H9 (cell line): ENCODE results near the gene WDR48. TPM values are rescaled to one million over a fixed set of nuclear protein-coding genes. Genes with fewer than 3 reads are reported as not detected.

Source experiments
- DNase-seq: peaks from one replicate; pipeline ENCODE4 v3.0.0-alpha.2; 2017
- H2AFZ ChIP-seq: one replicate; pipeline ENCODE4 v1.6.1; 2013; ENCODE audit warnings: mild to moderate bottlenecking, low read length, control low read depth, moderate library complexity
- H2AK5ac ChIP-seq: 2 replicates; pipeline ENCODE4 v1.6.1; 2013; ENCODE audit warnings: low read length, control low read depth, mixed read lengths; ENCODE audit not compliant: insufficient read length
- H2BK120ac ChIP-seq: one replicate; pipeline ENCODE4 v1.6.1; 2013; ENCODE audit warnings: low read depth, mild to moderate bottlenecking, low read length, control low read depth, inconsistent platforms; ENCODE audit not compliant: poor library complexity, severe bottlenecking
- H2BK12ac ChIP-seq: 2 replicates; pipeline ENCODE4 v1.6.1; 2013; ENCODE audit warnings: low read length, control low read depth, mixed read lengths, low read depth; ENCODE audit not compliant: insufficient read length
- H2BK15ac ChIP-seq: 2 replicates; pipeline ENCODE4 v1.6.1; 2013; ENCODE audit warnings: low read depth, low read length, control low read depth
- H2BK20ac ChIP-seq: one replicate; pipeline ENCODE4 v1.6.1; 2013; ENCODE audit warnings: low read depth, mild to moderate bottlenecking, low read length, control low read depth, inconsistent platforms; ENCODE audit not compliant: poor library complexity, severe bottlenecking
- H2BK5ac ChIP-seq: 2 replicates; pipeline ENCODE4 v1.6.1; 2013; ENCODE audit warnings: low read length, control low read depth, mixed read lengths; ENCODE audit not compliant: insufficient read length
- H3K14ac ChIP-seq: 2 replicates; pipeline ENCODE4 v1.6.1; 2013; ENCODE audit warnings: low read length, control low read depth; ENCODE audit not compliant: insufficient read depth
- H3K18ac ChIP-seq: 2 replicates; pipeline ENCODE4 v1.6.1; 2013; ENCODE audit warnings: low read depth, mild to moderate bottlenecking, mixed read lengths, low read length, control low read depth; ENCODE audit not compliant: insufficient read length
- H3K23ac ChIP-seq: 2 replicates; pipeline ENCODE4 v1.6.1; 2013; ENCODE audit warnings: low read length, control low read depth, mixed read lengths, low read depth; ENCODE audit not compliant: insufficient read length
- H3K23me2 ChIP-seq: 2 replicates; pipeline ENCODE4 v1.6.1; 2013; ENCODE audit warnings: low read depth, mild to moderate bottlenecking, mixed read lengths, low read length, control low read depth; ENCODE audit not compliant: insufficient read length, poor library complexity, severe bottlenecking
- H3K27ac ChIP-seq: 2 replicates; pipeline ENCODE4 v1.5.1; 2013; ENCODE audit warnings: low read length, control low read depth, mixed read lengths, low read depth; ENCODE audit not compliant: insufficient read length
- H3K27me3 ChIP-seq: 2 replicates; pipeline ENCODE4 v1.6.1; 2013; ENCODE audit warnings: low read length, control low read depth, inconsistent platforms; ENCODE audit not compliant: insufficient read depth
- H3K4ac ChIP-seq: 2 replicates; pipeline ENCODE4 v1.6.1; 2013; ENCODE audit warnings: low read depth, mild to moderate bottlenecking, control low read depth, inconsistent platforms, low read length, moderate library complexity
- H3K4me1 ChIP-seq: 2 replicates; pipeline ENCODE4 v1.6.1; 2013; ENCODE audit warnings: low read length, control low read depth, inconsistent platforms; ENCODE audit not compliant: insufficient read depth
- H3K4me2 ChIP-seq: 2 replicates; pipeline ENCODE4 v1.6.1; 2013; ENCODE audit warnings: low read length, control low read depth, mixed read lengths; ENCODE audit not compliant: insufficient read length, insufficient read depth
- H3K56ac ChIP-seq: 2 replicates; pipeline ENCODE4 v1.6.1; 2013; ENCODE audit warnings: low read depth, mild to moderate bottlenecking, mixed read lengths, low read length, control low read depth; ENCODE audit not compliant: insufficient read length
- H3K79me1 ChIP-seq: 2 replicates; pipeline ENCODE4 v1.6.1; 2013; ENCODE audit warnings: low read depth, mild to moderate bottlenecking, moderate library complexity, low read length, control low read depth, inconsistent platforms; ENCODE audit not compliant: insufficient read depth, poor library complexity, severe bottlenecking
- H3K79me2 ChIP-seq: 2 replicates; pipeline ENCODE4 v1.6.1; 2013; ENCODE audit warnings: low read length, control low read depth, inconsistent platforms; ENCODE audit not compliant: insufficient read depth
- H3K9ac ChIP-seq: 2 replicates; pipeline ENCODE4 v1.6.1; 2013; ENCODE audit warnings: low read length, control low read depth, mixed read lengths; ENCODE audit not compliant: insufficient read length; ENCODE audit errors: extremely low read depth
- H3K9me3 ChIP-seq: one replicate; pipeline ENCODE4 v1.6.1; 2013; ENCODE audit warnings: low read depth, low read length, inconsistent platforms; ENCODE audit not compliant: control insufficient read depth
- H3T11ph ChIP-seq: one replicate; pipeline ENCODE4 v1.6.1; 2013; ENCODE audit warnings: mild to moderate bottlenecking, low read length, control low read depth, inconsistent platforms
- H4K20me1 ChIP-seq: one replicate; pipeline ENCODE4 v1.6.1; 2013; ENCODE audit not compliant: control insufficient read depth, insufficient read length, insufficient read depth
- H4K5ac ChIP-seq: 2 replicates; pipeline ENCODE4 v1.6.1; 2013; ENCODE audit warnings: low read depth, mild to moderate bottlenecking, mixed read lengths, low read length, control low read depth; ENCODE audit not compliant: insufficient read length
- H4K8ac ChIP-seq: replicated peaks from 2 replicates; pipeline ENCODE4 v1.6.1; 2013; ENCODE audit warnings: low read length, control low read depth, mixed read lengths, low read depth; ENCODE audit not compliant: insufficient read length
- H4K91ac ChIP-seq: 2 replicates; pipeline ENCODE4 v1.6.1; 2013; ENCODE audit warnings: low read depth, mild to moderate bottlenecking, moderate library complexity, mixed read lengths, low read length, control low read depth; ENCODE audit not compliant: insufficient read length
- H3K27ac Mint-ChIP-seq, 3 experiments: 2 replicates in 2 of 3; 3 replicates in 1 of 3; pipeline ENCODE4 v1.8.0; 2020 to 2021; ENCODE audit warnings: mixed read lengths in 3 of 3, mild to moderate bottlenecking in 1 of 3, moderate library complexity in 1 of 3
- H3K27me3 Mint-ChIP-seq: 2 replicates; pipeline ENCODE4 v1.8.0; 2021; ENCODE audit warnings: low read depth, mild to moderate bottlenecking, moderate library complexity, mixed read lengths
- H3K36me3 Mint-ChIP-seq, 3 experiments: 2 replicates in 2 of 3; 3 replicates in 1 of 3; pipeline ENCODE4 v1.8.0; 2020 to 2021; ENCODE audit warnings: low read depth in 3 of 3, mixed read lengths in 3 of 3; ENCODE audit not compliant: insufficient read depth in 1 of 3
- H3K4me1 Mint-ChIP-seq, 2 experiments: 2 replicates each; pipeline ENCODE4 v1.8.0; 2020; ENCODE audit warnings: mixed read lengths in 2 of 2
- H3K4me3 Mint-ChIP-seq, 2 experiments: 2 replicates in 1 of 2; 3 replicates in 1 of 2; pipeline ENCODE4 v1.8.0; 2020 to 2021; ENCODE audit warnings: mild to moderate bottlenecking in 2 of 2, mixed read lengths in 2 of 2, moderate library complexity in 1 of 2
- H3K9me3 Mint-ChIP-seq, 2 experiments: 2 replicates in 1 of 2; 3 replicates in 1 of 2; pipeline ENCODE4 v1.8.0; 2020; ENCODE audit warnings: mild to moderate bottlenecking in 2 of 2, mixed read lengths in 2 of 2, moderate library complexity in 1 of 2
- CTCF ChIP-seq: fragments of 200-600 bp; sonication (generic); conservative IDR thresholded peaks from 3 replicates; pipeline ENCODE4 v1.8.0; 2021; ENCODE audit warnings: antibody characterized with exemption, mild to moderate bottlenecking
- WGBS: extraction: QIAGEN DNeasy Blood & Tissue Kit; methylation state at CpG from one replicate; pipeline ENCODE4 v1.1.7; 2013; ENCODE audit warnings: missing lambda C conversion rate, low lambda C conversion rate, mixed read lengths; ENCODE audit not compliant: insufficient read length; ENCODE audit errors: extremely low coverage; 5-methylcytosine and 5-hydroxymethylcytosine counted together
- total RNA-seq: library from RNA; stranded (reverse); gene quantifications from 2 replicates; pipeline ENCODE4 v1.2.1, GENCODE V29; 2021

The WDR48 gene
- total RNA-seq, 1 experiment from 2014 or later, result 52.7 TPM

GRCh38 chr3:39134305-39134704 is 82.5 kb downstream of the WDR48 start:
- no peaks in the 10 kb centered on the region for H4K20me1 ChIP-seq
- DNase-seq, result no peak
- no peak overlapping the region for H2BK120ac ChIP-seq
- H3K14ac ChIP-seq, result no peak overlapping the region; the same call in 1 of the 2 replicates
- H3K23ac ChIP-seq, result no peak overlapping the region
- H3K4me1 ChIP-seq, result no peaks in the 10 kb centered on the region
- no peaks in the 10 kb centered on the region for H3K9me3 ChIP-seq
- H2BK15ac ChIP-seq, result no peak overlapping the region
- no peak for TF ChIP-seq CTCF
- H3T11ph ChIP-seq, result no peak overlapping the region
- no peaks in the 10 kb centered on the region for H3K27me3 Mint-ChIP-seq
- H2AK5ac ChIP-seq, result no peak overlapping the region
- H4K91ac ChIP-seq, result no peak overlapping the region
- H2BK12ac ChIP-seq, result no peak overlapping the region
- no peak overlapping the region for H2AFZ ChIP-seq
- no peak overlapping the region for H3K27ac ChIP-seq
- H3K23me2 ChIP-seq, result no peaks in the 10 kb centered on the region
- H3K79me1 ChIP-seq, result no peaks in the 10 kb centered on the region
- H3K9me3 Mint-ChIP-seq, result no peaks in the 10 kb centered on the region
- no peaks in the 10 kb centered on the region for H3K27me3 ChIP-seq
- no peaks in the 10 kb centered on the region for H3K36me3 Mint-ChIP-seq
- H3K18ac ChIP-seq, result no peak overlapping the region
- H3K56ac ChIP-seq, result no peak overlapping the region
- H4K8ac ChIP-seq, result no peak overlapping the region
- no peaks in the 10 kb centered on the region for H3K79me2 ChIP-seq
- no peak overlapping the region for H3K27ac Mint-ChIP-seq
- H2BK5ac ChIP-seq, result no peak overlapping the region
- H3K4ac ChIP-seq, result no peak overlapping the region
- no peak overlapping the region for H2BK20ac ChIP-seq
- peaks cover 2 to 5% of the 10 kb centered on the region in 2 experiments; a peak in 1 of 4 replicates for H3K4me1 Mint-ChIP-seq
- H4K5ac ChIP-seq, result no peak overlapping the region
- no CpG with 5 or more reads among the region's 7 CpGs for WGBS
- H3K4me2 ChIP-seq, result no peak overlapping the region
- no peak overlapping the region for H3K4me3 Mint-ChIP-seq
- H3K9ac ChIP-seq, result no peak overlapping the region
